ENCODE measurements around the gene SQOR. TPM values are rescaled to one million over a fixed set of nuclear protein-coding genes. Genes with fewer than 3 reads are reported as not detected.

Gene SQOR
- total RNA-seq, 1 donor = 122 TPM

GRCh38 chr15:45702041-45702440 is 67.2 kb downstream of the SQOR start:
- Histone ChIP-seq H3K27ac (ENCODE audit: low read depth, low read length) (no peak overlapping the region), H4K20me1 (ENCODE audit: insufficient read depth, low read length) (no peaks in the 10 kb centered on the region), H2AFZ (ENCODE audit: low read length) (no peak overlapping the region), H3K79me2 (ENCODE audit: insufficient read depth, low read length) (no peaks in the 10 kb centered on the region), H3K9me3 (ENCODE audit: low read depth, low read length) (no peaks in the 10 kb centered on the region), H3K4me1 (ENCODE audit: insufficient read depth, low read length) (peaks cover 5% of the 10 kb centered on the region), H3K4me2 (ENCODE audit: insufficient read depth, low read length) (no peak overlapping the region), H3K36me3 (ENCODE audit: insufficient read depth, low read length) (no peaks in the 10 kb centered on the region), H3K27me3 (ENCODE audit: insufficient read depth, low read length) (peaks cover 6% of the 10 kb centered on the region), H3K4me3 (ENCODE audit: insufficient read depth, low read length) (no peak overlapping the region)
- no peak for DNase-seq (ENCODE audit: insufficient read length, low spot score, missing footprints)
- TF ChIP-seq, protein P1, sequence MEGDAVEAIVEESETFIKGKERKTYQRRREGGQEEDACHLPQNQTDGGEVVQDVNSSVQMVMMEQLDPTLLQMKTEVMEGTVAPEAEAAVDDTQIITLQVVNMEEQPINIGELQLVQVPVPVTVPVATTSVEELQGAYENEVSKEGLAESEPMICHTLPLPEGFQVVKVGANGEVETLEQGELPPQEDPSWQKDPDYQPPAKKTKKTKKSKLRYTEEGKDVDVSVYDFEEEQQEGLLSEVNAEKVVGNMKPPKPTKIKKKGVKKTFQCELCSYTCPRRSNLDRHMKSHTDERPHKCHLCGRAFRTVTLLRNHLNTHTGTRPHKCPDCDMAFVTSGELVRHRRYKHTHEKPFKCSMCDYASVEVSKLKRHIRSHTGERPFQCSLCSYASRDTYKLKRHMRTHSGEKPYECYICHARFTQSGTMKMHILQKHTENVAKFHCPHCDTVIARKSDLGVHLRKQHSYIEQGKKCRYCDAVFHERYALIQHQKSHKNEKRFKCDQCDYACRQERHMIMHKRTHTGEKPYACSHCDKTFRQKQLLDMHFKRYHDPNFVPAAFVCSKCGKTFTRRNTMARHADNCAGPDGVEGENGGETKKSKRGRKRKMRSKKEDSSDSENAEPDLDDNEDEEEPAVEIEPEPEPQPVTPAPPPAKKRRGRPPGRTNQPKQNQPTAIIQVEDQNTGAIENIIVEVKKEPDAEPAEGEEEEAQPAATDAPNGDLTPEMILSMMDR (IDR thresholded peaks at IDR 0.05; ENCODE audit: extremely low read depth, low read depth, low read length) = no peak

DNA sequence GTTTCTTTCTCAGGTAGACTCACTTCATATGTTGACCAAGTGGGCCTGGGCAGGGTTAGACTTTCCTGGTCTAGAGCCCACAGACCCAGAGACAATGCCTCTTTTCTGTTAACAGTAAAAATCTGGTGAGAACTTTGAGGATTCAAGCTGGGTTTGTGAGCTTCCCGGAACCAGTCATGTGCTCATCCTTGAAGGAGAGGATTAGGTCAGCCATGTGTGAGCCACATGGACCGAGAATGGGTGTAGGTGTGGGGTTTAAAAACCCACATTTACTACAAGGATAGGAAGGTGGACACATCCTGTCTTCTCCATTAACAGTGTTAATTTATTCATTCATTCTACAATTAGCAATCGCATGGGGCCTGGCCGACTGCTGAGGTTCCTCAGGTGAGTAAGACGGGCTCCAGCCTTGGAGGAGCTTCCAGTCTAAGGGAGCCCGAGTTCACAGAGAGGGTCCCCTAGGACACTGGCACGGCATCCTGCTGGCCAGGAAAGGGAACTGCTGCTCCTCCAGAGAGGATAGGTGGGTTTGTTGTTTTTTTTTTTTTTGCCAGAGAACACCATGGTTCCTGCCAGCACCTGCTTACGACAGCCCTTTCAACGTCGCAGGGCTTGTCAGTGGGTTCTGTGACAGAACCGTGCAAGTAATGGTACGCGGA is 69.0 kb downstream of the SQOR start:
- peaks cover 5% of the 10 kb centered on the region for H3K4me1 ChIP-seq (ENCODE audit: insufficient read depth, low read length)
- peak overlapping the region; percentile 87 for H2AFZ ChIP-seq (ENCODE audit: low read length)
- no peak overlapping the region for H3K27ac ChIP-seq (ENCODE audit: low read depth, low read length)
- H3K27me3 ChIP-seq (ENCODE audit: insufficient read depth, low read length) = peaks cover 6% of the 10 kb centered on the region
- H3K79me2 ChIP-seq (ENCODE audit: insufficient read depth, low read length) = no peaks in the 10 kb centered on the region
- peak overlapping the region; percentile 78 for H3K4me3 ChIP-seq (ENCODE audit: insufficient read depth, low read length)
- no peaks in the 10 kb centered on the region for H3K9me3 ChIP-seq (ENCODE audit: low read depth, low read length)
- H4K20me1 ChIP-seq (ENCODE audit: insufficient read depth, low read length) = no peaks in the 10 kb centered on the region
- TF ChIP-seq, protein P1 (IDR thresholded peaks at IDR 0.05; ENCODE audit: extremely low read depth, low read depth, low read length) = no peak
- no peaks in the 10 kb centered on the region for H3K36me3 ChIP-seq (ENCODE audit: insufficient read depth, low read length)
- DNase-seq (ENCODE audit: insufficient read length, low spot score, missing footprints) = no peak
- peak overlapping the region; percentile 96 for H3K4me2 ChIP-seq (ENCODE audit: insufficient read depth, low read length)

GRCh38 chr15:45704329-45705249 is 69.8 kb downstream of the SQOR start:
- peak overlapping the region; percentile 97 for H2AFZ ChIP-seq (ENCODE audit: low read length)
- H4K20me1 ChIP-seq (ENCODE audit: insufficient read depth, low read length) = no peaks in the 10 kb centered on the region
- H3K27ac ChIP-seq (ENCODE audit: low read depth, low read length) = no peak overlapping the region
- H3K27me3 ChIP-seq (ENCODE audit: insufficient read depth, low read length) = peaks cover 6% of the 10 kb centered on the region
- no peaks in the 10 kb centered on the region for H3K9me3 ChIP-seq (ENCODE audit: low read depth, low read length)
- peak overlapping the region; percentile 78 for H3K4me3 ChIP-seq (ENCODE audit: insufficient read depth, low read length)
- no peak for DNase-seq (ENCODE audit: insufficient read length, low spot score, missing footprints)
- no peaks in the 10 kb centered on the region for H3K36me3 ChIP-seq (ENCODE audit: insufficient read depth, low read length)
- TF ChIP-seq, protein P1 (IDR thresholded peaks at IDR 0.05; ENCODE audit: extremely low read depth, low read depth, low read length) = no peak
- H3K4me2 ChIP-seq (ENCODE audit: insufficient read depth, low read length) = peak overlapping the region; percentile 96
- no peaks in the 10 kb centered on the region for H3K79me2 ChIP-seq (ENCODE audit: insufficient read depth, low read length)
- H3K4me1 ChIP-seq (ENCODE audit: insufficient read depth, low read length) = peaks cover 5% of the 10 kb centered on the region

Data from osteoblast (primary cell).